CD14-positive monocyte (primary cell): ENCODE results near the gene SNN. TPM values are rescaled to one million over a fixed set of nuclear protein-coding genes. Genes with fewer than 3 reads are reported as not detected.

ENCODE experiments used
- DNase-seq, 3 donors: peaks; one replicate each; pipeline ENCODE4 v3.0.0-alpha.2; 2011 to 2022
- H2AFZ ChIP-seq: 2 replicates; pipeline ENCODE4 v1.6.0; 2012; ENCODE audit warnings: mild to moderate bottlenecking, low read depth, low read length, inconsistent platforms; ENCODE audit not compliant: insufficient read depth, poor library complexity, severe bottlenecking
- H3K27ac ChIP-seq, 2 donors: 1 replicate in 1 of 2; 2 replicates in 1 of 2; pipeline ENCODE4 v1.5.1; 2012 to 2013; ENCODE audit warnings: low read length in 2 of 2, control low read depth in 1 of 2, inconsistent platforms in 1 of 2, low read depth in 1 of 2, mild to moderate bottlenecking in 1 of 2
- H3K27me3 ChIP-seq, 2 donors: one replicate each; pipeline versions ENCODE4 v1.6.0 to v1.6.1; 2011 to 2013; ENCODE audit warnings: low read length in 2 of 2; ENCODE audit not compliant: control insufficient read depth in 2 of 2, insufficient read depth in 2 of 2
- H3K36me3 ChIP-seq, 2 donors: replicated peaks in 1 of 2; 1 replicate in 1 of 2; 2 replicates in 1 of 2; pipeline versions ENCODE4 v1.5.1 to v1.6.1; 2012 to 2013; ENCODE audit warnings: low read length in 2 of 2, control low read depth in 1 of 2, inconsistent platforms in 1 of 2, mild to moderate bottlenecking in 1 of 2; ENCODE audit not compliant: insufficient read depth in 2 of 2, control insufficient read depth in 1 of 2
- H3K4me1 ChIP-seq, 2 donors: 1 replicate in 1 of 2; 2 replicates in 1 of 2; pipeline versions ENCODE4 v1.5.1 to v1.6.1; 2012 to 2013; ENCODE audit warnings: low read length in 2 of 2, control low read depth in 1 of 2, inconsistent platforms in 1 of 2, mild to moderate bottlenecking in 1 of 2, moderate library complexity in 1 of 2; ENCODE audit not compliant: insufficient read depth in 2 of 2, control insufficient read depth in 1 of 2
- H3K4me2 ChIP-seq: replicated peaks from 2 replicates; pipeline ENCODE3; 2012; ENCODE audit warnings: low read length, moderate library complexity, mild to moderate bottlenecking; ENCODE audit not compliant: poor library complexity, severe bottlenecking; ENCODE audit errors: extremely low read depth
- H3K4me3 ChIP-seq, 3 experiments: fragments of 200-600 bp in 1 of 3; sonication (generic) in 1 of 3; replicated peaks in 1 of 3; 1 replicate in 2 of 3; 2 replicates in 1 of 3; pipeline ENCODE4 v1.5.1; 2011 to 2013; ENCODE audit warnings: low read length in 3 of 3, mild to moderate bottlenecking in 3 of 3, control low read depth in 2 of 3, low read depth in 2 of 3, inconsistent platforms in 1 of 3, moderate library complexity in 1 of 3
- H3K79me2 ChIP-seq: 2 replicates; pipeline ENCODE4 v1.6.0; 2012; ENCODE audit warnings: mild to moderate bottlenecking, control low read depth, inconsistent platforms, low read length, moderate library complexity; ENCODE audit not compliant: insufficient read depth
- H3K9ac ChIP-seq: 2 replicates; pipeline ENCODE4 v1.6.0; 2017; ENCODE audit warnings: low read length, mild to moderate bottlenecking; ENCODE audit not compliant: insufficient read depth, poor library complexity, severe bottlenecking
- H3K9me3 ChIP-seq, 2 donors: replicated peaks in 1 of 2; 1 replicate in 1 of 2; 2 replicates in 1 of 2; pipeline versions ENCODE4 v1.5.1 to v1.6.1; 2012 to 2013; ENCODE audit warnings: low read length in 2 of 2, control low read depth in 1 of 2; ENCODE audit not compliant: control insufficient read depth in 1 of 2, insufficient read depth in 1 of 2
- H4K20me1 ChIP-seq: 2 replicates; pipeline ENCODE4 v1.6.0; 2012; ENCODE audit warnings: mild to moderate bottlenecking, low read length, control low read depth, moderate library complexity; ENCODE audit not compliant: insufficient read depth
- H3K27ac Mint-ChIP-seq, 7 donors: one replicate each; pipeline ENCODE4 v1.8.0; 2020; ENCODE audit warnings: mild to moderate bottlenecking in 7 of 7, mixed read lengths in 7 of 7, moderate library complexity in 6 of 7, inconsistent platforms in 2 of 7
- H3K27me3 Mint-ChIP-seq, 3 donors: one replicate each; pipeline ENCODE4 v1.8.0; 2021 to 2022; ENCODE audit warnings: low read depth in 3 of 3, mild to moderate bottlenecking in 3 of 3, mixed read lengths in 3 of 3, moderate library complexity in 3 of 3, inconsistent platforms in 1 of 3
- H3K36me3 Mint-ChIP-seq, 2 donors: one replicate each; pipeline ENCODE4 v1.8.0; 2020; ENCODE audit warnings: mixed read lengths in 2 of 2, inconsistent platforms in 1 of 2, mild to moderate bottlenecking in 1 of 2
- H3K4me1 Mint-ChIP-seq: one replicate; pipeline ENCODE4 v1.8.0; 2020; ENCODE audit warnings: mild to moderate bottlenecking, mixed read lengths
- H3K4me3 Mint-ChIP-seq, 2 donors: one replicate each; pipeline ENCODE4 v1.8.0; 2020; ENCODE audit warnings: mild to moderate bottlenecking in 2 of 2, mixed read lengths in 2 of 2, moderate library complexity in 1 of 2
- H3K9me3 Mint-ChIP-seq, 7 donors: one replicate each; pipeline ENCODE4 v1.8.0; 2020 to 2022; ENCODE audit warnings: mixed read lengths in 7 of 7, mild to moderate bottlenecking in 6 of 7, moderate library complexity in 6 of 7, inconsistent platforms in 2 of 7
- WGBS: methylation state at CpG from one replicate; pipeline ENCODE4 v1.1.5; 2013; ENCODE audit warnings: missing lambda C conversion rate; ENCODE audit not compliant: insufficient coverage; 5-methylcytosine and 5-hydroxymethylcytosine counted together
- intact Hi-C, 2 donors: fragments of 100-400 bp; cut with micrococcal nuclease; formaldehyde crosslinking; loops; one replicate each; pipeline versions ENCODE4 v1.15.0 to v1.15.1; 2023
- polyA plus RNA-seq, 3 donors: library from polyadenylated mRNA; depleted of rRNA in 1 of 3; unstranded in 2 of 3; stranded (reverse) in 1 of 3; fragments of 300-500 nt in 2 of 3; fragments of >200 nt in 1 of 3; fragmentation: Illumina TruSeq in 2 of 3; gene quantifications; 1 replicate in 2 of 3; 2 replicates in 1 of 3; pipeline ENCODE4 v1.2.3, GENCODE V29; 2012 to 2021
- TF ChIP-seq, protein P1 (sequence below): fragments of 200-600 bp; IDR thresholded peaks from one replicate; pipeline ENCODE4 v1.8.0; 2022; ENCODE audit warnings: antibody characterized with exemption, mild to moderate bottlenecking

The SNN gene
- polyA plus RNA-seq, 3 donors: 89.4 to 111 (median 91.7) TPM

DNA sequence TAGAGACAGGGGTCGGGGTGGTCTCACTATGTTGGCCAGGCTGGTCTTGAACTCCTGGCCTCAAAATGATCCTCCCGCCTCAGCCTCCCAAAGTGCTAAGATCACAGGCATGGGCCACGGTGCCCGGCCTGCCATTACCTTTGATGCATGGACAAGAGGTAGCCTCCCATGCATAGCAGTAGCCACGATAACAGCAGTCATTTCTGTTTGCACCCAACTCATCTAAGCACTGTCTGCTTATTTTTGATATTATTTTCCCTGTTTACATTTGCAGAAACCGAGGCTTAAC lies 37.5 kb upstream of the SNN start:
- TF ChIP-seq, protein P1, sequence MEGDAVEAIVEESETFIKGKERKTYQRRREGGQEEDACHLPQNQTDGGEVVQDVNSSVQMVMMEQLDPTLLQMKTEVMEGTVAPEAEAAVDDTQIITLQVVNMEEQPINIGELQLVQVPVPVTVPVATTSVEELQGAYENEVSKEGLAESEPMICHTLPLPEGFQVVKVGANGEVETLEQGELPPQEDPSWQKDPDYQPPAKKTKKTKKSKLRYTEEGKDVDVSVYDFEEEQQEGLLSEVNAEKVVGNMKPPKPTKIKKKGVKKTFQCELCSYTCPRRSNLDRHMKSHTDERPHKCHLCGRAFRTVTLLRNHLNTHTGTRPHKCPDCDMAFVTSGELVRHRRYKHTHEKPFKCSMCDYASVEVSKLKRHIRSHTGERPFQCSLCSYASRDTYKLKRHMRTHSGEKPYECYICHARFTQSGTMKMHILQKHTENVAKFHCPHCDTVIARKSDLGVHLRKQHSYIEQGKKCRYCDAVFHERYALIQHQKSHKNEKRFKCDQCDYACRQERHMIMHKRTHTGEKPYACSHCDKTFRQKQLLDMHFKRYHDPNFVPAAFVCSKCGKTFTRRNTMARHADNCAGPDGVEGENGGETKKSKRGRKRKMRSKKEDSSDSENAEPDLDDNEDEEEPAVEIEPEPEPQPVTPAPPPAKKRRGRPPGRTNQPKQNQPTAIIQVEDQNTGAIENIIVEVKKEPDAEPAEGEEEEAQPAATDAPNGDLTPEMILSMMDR: no peak
- DNase-seq: no peak
- no peak overlapping the region for H3K4me3 ChIP-seq
- H3K36me3 Mint-ChIP-seq: peaks cover 0 to 6% of the 10 kb centered on the region in 2 donors
- peaks cover 61% of the 10 kb centered on the region for H3K4me1 Mint-ChIP-seq
- H3K4me2 ChIP-seq: no peak overlapping the region
- intact Hi-C loops: loop anchor here in 1 of 2 donors (5.0 kb wide), 1 partner anchor 53 kb away; no protein-coding TSS in a partner anchor
- H3K36me3 ChIP-seq: no peaks in the 10 kb centered on the region
- H3K9me3 ChIP-seq: no peaks in the 10 kb centered on the region
- peaks cover 1 to 34% (median 7%) of the 10 kb centered on the region in 3 donors for H3K27me3 Mint-ChIP-seq
- H2AFZ ChIP-seq: no peak overlapping the region
- H3K27me3 ChIP-seq: no peaks in the 10 kb centered on the region
- no peak overlapping the region for H3K4me3 Mint-ChIP-seq
- H3K9ac ChIP-seq: no peak overlapping the region
- H3K79me2 ChIP-seq: no peaks in the 10 kb centered on the region
- WGBS: 93% methylated on average over 2 of the region's 6 CpGs
- peak overlapping the region in 1 of 7 donors; percentile 53 for H3K27ac Mint-ChIP-seq
- H3K27ac ChIP-seq: no peak overlapping the region
- no peaks in the 10 kb centered on the region for H3K9me3 Mint-ChIP-seq
- no peaks in the 10 kb centered on the region for H4K20me1 ChIP-seq
- peaks cover 55 to 60% of the 10 kb centered on the region in 2 donors for H3K4me1 ChIP-seq

DNA sequence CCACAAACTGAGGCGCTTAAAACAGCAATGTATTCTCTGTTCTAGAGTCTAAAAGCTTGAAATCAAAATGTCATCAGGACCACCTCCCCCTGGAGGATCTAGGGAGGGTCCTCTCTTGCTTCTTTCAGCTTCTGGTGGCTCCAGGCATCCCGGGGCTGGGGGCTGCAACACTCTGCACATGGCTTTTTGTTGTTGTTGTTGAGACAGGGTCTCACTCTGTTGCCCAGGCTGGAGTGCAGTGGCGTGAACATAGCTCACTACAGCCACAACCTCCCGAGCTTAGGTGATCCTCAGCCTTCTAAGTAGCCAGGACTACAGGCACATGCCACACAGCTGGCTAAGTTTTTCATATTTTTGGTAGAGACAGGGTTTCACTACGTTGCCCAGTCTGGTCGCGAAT lies 37.0 kb upstream of the SNN start:
- no peak for DNase-seq
- Mint-ChIP-seq H3K27ac (peak overlapping the region in 1 of 7 donors; percentile 8), H3K27me3 (peaks cover 4 to 38% (median 7%) of the 10 kb centered on the region in 3 donors), H3K4me3 (no peak overlapping the region), H3K36me3 (peaks cover 0 to 4% of the 10 kb centered on the region in 2 donors), H3K4me1 (peaks cover 60% of the 10 kb centered on the region), H3K9me3 (no peaks in the 10 kb centered on the region)
- no peaks in the 10 kb centered on the region for H4K20me1 ChIP-seq
- H3K9me3 ChIP-seq: no peaks in the 10 kb centered on the region
- H2AFZ ChIP-seq: no peak overlapping the region
- H3K4me1 ChIP-seq: peaks cover 53 to 55% of the 10 kb centered on the region in 2 donors
- TF ChIP-seq, protein P1: no peak
- no peak overlapping the region for H3K27ac ChIP-seq
- H3K4me2 ChIP-seq: no peak overlapping the region
- H3K36me3 ChIP-seq: no peaks in the 10 kb centered on the region
- H3K79me2 ChIP-seq: no peaks in the 10 kb centered on the region
- H3K27me3 ChIP-seq: no peaks in the 10 kb centered on the region
- intact Hi-C loops: loop anchor here in 1 of 2 donors (5.0 kb wide), 1 partner anchor 54 kb away; no protein-coding TSS in a partner anchor
- H3K4me3 ChIP-seq: no peak overlapping the region
- H3K9ac ChIP-seq: no peak overlapping the region
- 89% methylated on average over 4 of the region's 7 CpGs for WGBS
